GM12878 (cell line): ENCODE measurements around the gene CCR7. TPM values are rescaled to one million over a fixed set of nuclear protein-coding genes. Genes with fewer than 3 reads are reported as not detected.

ENCODE experiments used
- FOXK2 ChIP-seq: fragments of 450-650 bp; IDR thresholded peaks from 2 replicates; pipeline ENCODE4 v1.6.1; 2017; ENCODE audit warnings: mild to moderate bottlenecking, moderate library complexity
- LARP7 ChIP-seq: fragments of 450-650 bp; IDR thresholded peaks from 2 replicates; pipeline ENCODE4 v1.6.1; 2017; ENCODE audit warnings: mild to moderate bottlenecking
- MEF2B ChIP-seq: fragments of 450-650 bp; IDR thresholded peaks from 2 replicates; pipeline ENCODE4 v1.6.1; 2018; ENCODE audit warnings: mild to moderate bottlenecking, moderate library complexity; ENCODE audit not compliant: partially characterized antibody, poor library complexity, severe bottlenecking
- PAX5 ChIP-seq: IDR thresholded peaks from 2 replicates; pipeline ENCODE4 v1.6.1; 2011; ENCODE audit warnings: low read depth, low read length, borderline replicate concordance
- RAD51 ChIP-seq: fragments of 450-650 bp; IDR thresholded peaks from 2 replicates; pipeline ENCODE4 v1.6.1; 2016; ENCODE audit warnings: moderate library complexity, mild to moderate bottlenecking, inconsistent platforms
- RB1 ChIP-seq: fragments of 450-650 bp; formaldehyde crosslinking; IDR thresholded peaks from 2 replicates; pipeline ENCODE4 v1.6.1; 2017; ENCODE audit warnings: mild to moderate bottlenecking, borderline replicate concordance
- polyA plus RNA-seq, 11 experiments: library from polyadenylated mRNA; depleted of rRNA in 4 of 11; unstranded in 6 of 11; stranded (reverse) in 5 of 11; fragments of >200 nt; fragmentation: Nextera tagmentation in 4 of 11; fragmentation: Illumina TruSeq in 1 of 11; extraction: Ambion mirVana in 4 of 11; extraction: Trizol in 1 of 11; gene quantifications; 1 replicate in 1 of 11; 2 replicates in 10 of 11; pipeline versions ENCODE4 v1.2.1 to v1.2.3, GENCODE V29; 2011 to 2016; ENCODE audit warnings: inconsistent platforms in 2 of 11, missing spikeins in 2 of 11, low read depth in 1 of 11
- total RNA-seq, 4 experiments: library from RNA; depleted of rRNA in 3 of 4; stranded (reverse); fragments of >200 nt in 3 of 4; fragmentation: Illumina TruSeq in 1 of 4; extraction: Trizol in 1 of 4; gene quantifications; 2 replicates each; pipeline versions ENCODE4 v1.2.1 to v1.2.3, GENCODE V29; 2013 to 2021
- TF ChIP-seq, protein P1 (sequence below): fragments of 450-650 bp; IDR thresholded peaks from 2 replicates; pipeline ENCODE4 v1.6.1; 2017; ENCODE audit warnings: mild to moderate bottlenecking, moderate library complexity
- TF ChIP-seq, protein P2 (sequence below): fragments of 450-650 bp; IDR thresholded peaks from 2 replicates; pipeline ENCODE4 v1.6.1; 2016; ENCODE audit warnings: mild to moderate bottlenecking
- TF ChIP-seq, protein P3 (sequence below): IDR thresholded peaks from 2 replicates; pipeline ENCODE4 v1.6.1; 2012; ENCODE audit warnings: low read depth, low read length, improper control_type of control experiment

Gene CCR7
- total and polyA plus RNA-seq, 10 of the 15 experiments (the other 5 are each of a cell fraction or from before 2014, with no cell fraction given): 131 to 1,171 (median 260) TPM

DNA sequence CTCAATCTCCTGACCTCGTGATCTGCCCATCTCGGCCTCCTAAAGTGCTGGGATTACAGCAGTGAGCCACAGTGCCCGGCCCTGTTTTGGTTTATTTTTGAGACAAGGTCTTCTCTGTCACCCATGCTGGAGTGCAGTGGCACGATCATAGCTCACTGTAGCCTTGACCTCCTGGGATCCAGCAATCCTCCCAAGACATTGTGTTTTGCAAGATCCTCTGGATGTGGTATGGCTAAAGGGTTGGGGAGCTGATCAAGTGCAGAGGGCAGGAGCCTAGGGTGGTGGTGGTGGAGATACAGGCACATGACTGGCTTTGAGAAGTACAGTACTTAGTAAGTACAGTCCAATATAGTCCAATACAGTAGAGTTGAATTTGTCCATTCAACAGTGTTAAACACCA lies 47.3 kb downstream of the CCR7 start (continued):
- TF ChIP-seq, protein P1, sequence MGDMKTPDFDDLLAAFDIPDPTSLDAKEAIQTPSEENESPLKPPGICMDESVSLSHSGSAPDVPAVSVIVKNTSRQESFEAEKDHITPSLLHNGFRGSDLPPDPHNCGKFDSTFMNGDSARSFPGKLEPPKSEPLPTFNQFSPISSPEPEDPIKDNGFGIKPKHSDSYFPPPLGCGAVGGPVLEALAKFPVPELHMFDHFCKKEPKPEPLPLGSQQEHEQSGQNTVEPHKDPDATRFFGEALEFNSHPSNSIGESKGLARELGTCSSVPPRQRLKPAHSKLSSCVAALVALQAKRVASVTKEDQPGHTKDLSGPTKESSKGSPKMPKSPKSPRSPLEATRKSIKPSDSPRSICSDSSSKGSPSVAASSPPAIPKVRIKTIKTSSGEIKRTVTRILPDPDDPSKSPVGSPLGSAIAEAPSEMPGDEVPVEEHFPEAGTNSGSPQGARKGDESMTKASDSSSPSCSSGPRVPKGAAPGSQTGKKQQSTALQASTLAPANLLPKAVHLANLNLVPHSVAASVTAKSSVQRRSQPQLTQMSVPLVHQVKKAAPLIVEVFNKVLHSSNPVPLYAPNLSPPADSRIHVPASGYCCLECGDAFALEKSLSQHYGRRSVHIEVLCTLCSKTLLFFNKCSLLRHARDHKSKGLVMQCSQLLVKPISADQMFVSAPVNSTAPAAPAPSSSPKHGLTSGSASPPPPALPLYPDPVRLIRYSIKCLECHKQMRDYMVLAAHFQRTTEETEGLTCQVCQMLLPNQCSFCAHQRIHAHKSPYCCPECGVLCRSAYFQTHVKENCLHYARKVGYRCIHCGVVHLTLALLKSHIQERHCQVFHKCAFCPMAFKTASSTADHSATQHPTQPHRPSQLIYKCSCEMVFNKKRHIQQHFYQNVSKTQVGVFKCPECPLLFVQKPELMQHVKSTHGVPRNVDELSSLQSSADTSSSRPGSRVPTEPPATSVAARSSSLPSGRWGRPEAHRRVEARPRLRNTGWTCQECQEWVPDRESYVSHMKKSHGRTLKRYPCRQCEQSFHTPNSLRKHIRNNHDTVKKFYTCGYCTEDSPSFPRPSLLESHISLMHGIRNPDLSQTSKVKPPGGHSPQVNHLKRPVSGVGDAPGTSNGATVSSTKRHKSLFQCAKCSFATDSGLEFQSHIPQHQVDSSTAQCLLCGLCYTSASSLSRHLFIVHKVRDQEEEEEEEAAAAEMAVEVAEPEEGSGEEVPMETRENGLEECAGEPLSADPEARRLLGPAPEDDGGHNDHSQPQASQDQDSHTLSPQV: no peak
- TF ChIP-seq FOXK2 (no peak), PAX5 (no peak), RB1 (no peak), LARP7 (no peak), RAD51 (no peak), MEF2B (no peak)
- TF ChIP-seq, protein P2, sequence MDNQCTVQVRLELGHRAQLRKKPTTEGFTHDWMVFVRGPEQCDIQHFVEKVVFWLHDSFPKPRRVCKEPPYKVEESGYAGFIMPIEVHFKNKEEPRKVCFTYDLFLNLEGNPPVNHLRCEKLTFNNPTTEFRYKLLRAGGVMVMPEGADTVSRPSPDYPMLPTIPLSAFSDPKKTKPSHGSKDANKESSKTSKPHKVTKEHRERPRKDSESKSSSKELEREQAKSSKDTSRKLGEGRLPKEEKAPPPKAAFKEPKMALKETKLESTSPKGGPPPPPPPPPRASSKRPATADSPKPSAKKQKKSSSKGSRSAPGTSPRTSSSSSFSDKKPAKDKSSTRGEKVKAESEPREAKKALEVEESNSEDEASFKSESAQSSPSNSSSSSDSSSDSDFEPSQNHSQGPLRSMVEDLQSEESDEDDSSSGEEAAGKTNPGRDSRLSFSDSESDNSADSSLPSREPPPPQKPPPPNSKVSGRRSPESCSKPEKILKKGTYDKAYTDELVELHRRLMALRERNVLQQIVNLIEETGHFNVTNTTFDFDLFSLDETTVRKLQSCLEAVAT: no peak
- TF ChIP-seq, protein P3, sequence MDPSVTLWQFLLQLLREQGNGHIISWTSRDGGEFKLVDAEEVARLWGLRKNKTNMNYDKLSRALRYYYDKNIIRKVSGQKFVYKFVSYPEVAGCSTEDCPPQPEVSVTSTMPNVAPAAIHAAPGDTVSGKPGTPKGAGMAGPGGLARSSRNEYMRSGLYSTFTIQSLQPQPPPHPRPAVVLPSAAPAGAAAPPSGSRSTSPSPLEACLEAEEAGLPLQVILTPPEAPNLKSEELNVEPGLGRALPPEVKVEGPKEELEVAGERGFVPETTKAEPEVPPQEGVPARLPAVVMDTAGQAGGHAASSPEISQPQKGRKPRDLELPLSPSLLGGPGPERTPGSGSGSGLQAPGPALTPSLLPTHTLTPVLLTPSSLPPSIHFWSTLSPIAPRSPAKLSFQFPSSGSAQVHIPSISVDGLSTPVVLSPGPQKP: no peak
- TF ChIP-seq, all 136 proteins: peak for 0
